HS-5 (cell line): ENCODE data around the gene DNAJB1.
"Not testable (repeated sequence)": the region's sequence is repeated elsewhere in the genome, so short reads cannot be mapped to it uniquely, and the experiment has no call there.

Experiments used
- DNase-seq: peaks from one replicate; pipeline ENCODE4 v3.0.0-alpha.2; 2012; ENCODE audit warnings: low read depth

The DNAJB1 gene

GRCh38 chr19:14517840-14518505 lies at the start of gene DNAJB1:
DNAJB1 (minus strand) TSS chr19:14518397; CDS start chr19:14518349, 48 bp downstream.
- DNase-seq, result no peak

GRCh38 chr19:14567079-14567478 lies 48.9 kb upstream of the DNAJB1 start:
- DNase-seq, result no peak

GRCh38 chr19:14566712-14567077 lies 48.5 kb upstream of the DNAJB1 start:
- no peak for DNase-seq

- no peak for DNase-seq
Observed at GRCh38 chr19:14565765-14566711, 47.8 kb upstream of the DNAJB1 start.

GRCh38 chr19:14565298-14565679 lies 47.1 kb upstream of the DNAJB1 start:
- no peak for DNase-seq

- DNase-seq, result not testable (repeated sequence)
Observed at GRCh38 chr19:14564652-14565297, 46.6 kb upstream of the DNAJB1 start.

GRCh38 chr19:14563989-14564651 lies 45.9 kb upstream of the DNAJB1 start:
- no peak for DNase-seq

GRCh38 chr19:14563590-14563926 lies 45.4 kb upstream of the DNAJB1 start:
- no peak for DNase-seq

GRCh38 chr19:14562660-14563589 lies 44.7 kb upstream of the DNAJB1 start:
- DNase-seq, result no peak

GRCh38 chr19:14561847-14562351 lies 43.7 kb upstream of the DNAJB1 start:
- no peak for DNase-seq

- DNase-seq, result no peak
Observed at GRCh38 chr19:14561249-14561648, 43.1 kb upstream of the DNAJB1 start.

- no peak for DNase-seq
Observed at GRCh38 chr19:14560776-14561108, 42.5 kb upstream of the DNAJB1 start.

- no peak for DNase-seq
Observed at GRCh38 chr19:14559916-14560775, 41.9 kb upstream of the DNAJB1 start.

GRCh38 chr19:14558370-14559066 lies 40.3 kb upstream of the DNAJB1 start:
- DNase-seq, result no peak

GRCh38 chr19:14556662-14557188 lies 38.5 kb upstream of the DNAJB1 start:
- no peak for DNase-seq

- no peak for DNase-seq
Observed at GRCh38 chr19:14555918-14556661, 37.9 kb upstream of the DNAJB1 start.

- DNase-seq, result no peak
Observed at GRCh38 chr19:14554382-14554812, 36.2 kb upstream of the DNAJB1 start.

GRCh38 chr19:14553939-14554243 lies 35.7 kb upstream of the DNAJB1 start:
- DNase-seq, result no peak
